SH-SY5Y (cell line): ENCODE results near the gene MLN.

Source experiments
- GATA2 ChIP-seq: IDR thresholded peaks from 2 replicates; pipeline ENCODE4 v1.6.1; 2011; ENCODE audit warnings: mild to moderate bottlenecking, low read depth, low read length
- GATA3 ChIP-seq: IDR thresholded peaks from 2 replicates; pipeline ENCODE4 v1.6.1; 2011; ENCODE audit warnings: low read depth, mild to moderate bottlenecking, low read length, moderate library complexity

MLN gene

GRCh38 chr6:33754222-33754621 is 49.6 kb downstream of the MLN start:
- no peak for TF ChIP-seq GATA2
- TF ChIP-seq GATA3: no peak

GRCh38 chr6:33752646-33753015 is 51.2 kb downstream of the MLN start:
- TF ChIP-seq GATA2 (no peak), GATA3 (no peak)

- TF ChIP-seq GATA3 (no peak), GATA2 (no peak)
These were observed 51.8 kb downstream of the MLN start for GRCh38 chr6:33751771-33752645.

- no peak for TF ChIP-seq GATA3
- no peak for TF ChIP-seq GATA2
These were observed 53.4 kb downstream of the MLN start for GRCh38 chr6:33750244-33750991.

GRCh38 chr6:33749401-33749800 is 54.4 kb downstream of the MLN start:
- no peak for TF ChIP-seq GATA3

GRCh38 chr6:33748841-33749240 is 55.0 kb downstream of the MLN start:
- no peak for TF ChIP-seq GATA3

GRCh38 chr6:33747823-33748222 is 56.0 kb downstream of the MLN start:
- TF ChIP-seq GATA2: no peak
- TF ChIP-seq GATA3: no peak

GRCh38 chr6:33746651-33747100 is 57.1 kb downstream of the MLN start, which contains the start of gene IP6K3:
Gene IP6K3 (minus strand): TSS chr6:33746905. CDS start chr6:33735476, 11,429 bp downstream.
- TF ChIP-seq GATA3 (no peak), GATA2 (no peak)

GRCh38 chr6:33746036-33746600 is 57.7 kb downstream of the MLN start:
- no peak for TF ChIP-seq GATA2
- TF ChIP-seq GATA3: no peak

- TF ChIP-seq GATA2 (no peak), GATA3 (no peak)
These were observed 58.3 kb downstream of the MLN start for GRCh38 chr6:33745548-33745947.

- TF ChIP-seq GATA3: no peak
- TF ChIP-seq GATA2: no peak
These were observed 58.8 kb downstream of the MLN start for GRCh38 chr6:33744895-33745546.
